Activated naive CD8-positive, alpha-beta T cell (primary cell): Measurements from ENCODE around the gene RBKS.
"Not testable (repeated sequence)": the region's sequence is repeated elsewhere in the genome, so short reads cannot be mapped to it uniquely, and the experiment has no call there.

ENCODE experiments used
- H3K27ac Mint-ChIP-seq: one replicate; pipeline ENCODE4 v1.8.0; 2021; ENCODE audit warnings: mixed read lengths
- H3K27me3 Mint-ChIP-seq: one replicate; pipeline ENCODE4 v1.8.0; 2021; ENCODE audit warnings: mixed read lengths
- H3K36me3 Mint-ChIP-seq: one replicate; pipeline ENCODE4 v1.8.0; 2021; ENCODE audit warnings: mixed read lengths
- H3K4me1 Mint-ChIP-seq: one replicate; pipeline ENCODE4 v1.8.0; 2021; ENCODE audit warnings: low read depth, mixed read lengths
- H3K4me3 Mint-ChIP-seq: one replicate; pipeline ENCODE4 v1.8.0; 2021; ENCODE audit warnings: mild to moderate bottlenecking, mixed read lengths
- H3K9me3 Mint-ChIP-seq: one replicate; pipeline ENCODE4 v1.8.0; 2021; ENCODE audit warnings: low read depth, mixed read lengths

RBKS gene

GRCh38 chr2:27870724-27871123 is 19.5 kb downstream of the RBKS start:
- Mint-ChIP-seq H3K9me3 (no peaks in the 10 kb centered on the region), H3K4me3 (no peak overlapping the region), H3K27me3 (peaks cover 2% of the 10 kb centered on the region), H3K27ac (no peak overlapping the region), H3K36me3 (peaks cover 17% of the 10 kb centered on the region), H3K4me1 (no peaks in the 10 kb centered on the region)

DNA sequence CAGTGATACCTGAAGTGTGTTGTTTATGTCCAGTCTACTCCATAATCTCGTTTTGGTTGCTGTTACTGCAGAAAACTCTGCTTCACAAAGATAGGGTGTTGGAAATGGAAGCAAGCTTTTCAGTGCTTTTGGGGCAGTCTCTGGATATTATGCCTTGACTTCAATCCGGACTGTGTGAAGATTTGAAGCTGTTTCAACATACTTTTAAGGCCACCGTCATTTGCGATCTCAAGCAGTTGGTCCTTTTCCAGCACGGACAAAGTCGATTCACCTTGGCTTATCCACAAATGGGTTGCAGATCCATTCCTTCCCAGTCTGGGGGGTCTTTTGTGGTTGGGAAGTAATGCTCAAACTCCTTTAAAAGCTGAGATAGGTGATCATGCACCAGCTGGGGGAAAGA is 20.4 kb downstream of the RBKS start:
- no peaks in the 10 kb centered on the region for H3K9me3 Mint-ChIP-seq
- H3K4me3 Mint-ChIP-seq, result no peak overlapping the region
- H3K36me3 Mint-ChIP-seq, result peaks cover 16% of the 10 kb centered on the region
- no peak overlapping the region for H3K27ac Mint-ChIP-seq
- H3K27me3 Mint-ChIP-seq, result peaks cover 2% of the 10 kb centered on the region
- H3K4me1 Mint-ChIP-seq, result no peaks in the 10 kb centered on the region

DNA sequence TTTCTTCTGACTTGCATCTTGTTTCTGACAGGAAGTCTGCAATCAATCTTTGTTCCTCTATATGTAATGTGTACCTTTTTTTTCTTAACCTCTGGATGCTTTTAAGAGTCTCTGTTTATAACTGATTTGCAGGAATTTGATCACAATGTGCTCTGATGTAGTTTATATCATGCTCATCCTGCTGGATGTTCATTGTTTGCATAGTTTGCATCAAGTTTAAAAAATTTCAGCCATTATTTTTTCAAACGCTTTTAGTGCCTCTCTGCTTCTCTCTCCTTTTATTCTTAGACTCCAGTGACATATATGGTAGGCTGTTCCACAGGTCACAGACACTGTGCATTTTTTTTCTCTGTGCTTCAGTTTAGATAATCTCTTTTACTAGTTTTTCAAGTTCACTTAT is 23.9 kb downstream of the RBKS start:
- no peaks in the 10 kb centered on the region for H3K9me3 Mint-ChIP-seq
- H3K4me1 Mint-ChIP-seq, result no peaks in the 10 kb centered on the region
- peaks cover 2% of the 10 kb centered on the region for H3K27me3 Mint-ChIP-seq
- no peak overlapping the region for H3K4me3 Mint-ChIP-seq
- peaks cover 13% of the 10 kb centered on the region for H3K36me3 Mint-ChIP-seq
- no peak overlapping the region for H3K27ac Mint-ChIP-seq

- H3K36me3 Mint-ChIP-seq, H3K9me3 Mint-ChIP-seq, H3K27me3 Mint-ChIP-seq, H3K4me3 Mint-ChIP-seq, H3K27ac Mint-ChIP-seq, H3K4me1 Mint-ChIP-seq: not testable (repeated sequence)
Observed at GRCh38 chr2:27863955-27864354, 26.2 kb downstream of the RBKS start.

- Mint-ChIP-seq H3K4me1 (peaks cover 1% of the 10 kb centered on the region), H3K36me3 (peaks cover 4% of the 10 kb centered on the region), H3K4me3 (no peak overlapping the region), H3K27ac (no peak overlapping the region), H3K27me3 (peaks cover 2% of the 10 kb centered on the region), H3K9me3 (no peaks in the 10 kb centered on the region)
Observed at GRCh38 chr2:27863146-27863545, 27.0 kb downstream of the RBKS start.

DNA sequence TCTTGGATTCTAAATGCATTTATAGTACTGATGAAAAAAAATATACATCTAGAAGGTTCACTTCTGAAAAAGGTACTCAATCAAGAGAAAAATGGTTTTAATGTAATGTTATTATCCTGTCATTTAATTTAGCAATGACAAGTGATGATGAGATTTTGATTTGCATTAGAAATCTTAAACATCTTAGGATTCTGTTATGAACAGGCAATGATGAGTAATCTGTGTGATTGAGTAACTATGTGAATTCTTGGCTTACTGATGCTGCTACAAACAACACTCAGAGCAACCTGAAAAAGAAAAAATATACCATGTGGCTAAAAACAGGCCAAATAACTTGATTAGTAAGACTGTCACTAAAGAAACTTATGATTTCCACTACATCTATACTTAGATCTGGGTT is 30.1 kb downstream of the RBKS start:
- Mint-ChIP-seq H3K36me3 (peaks cover 2% of the 10 kb centered on the region), H3K4me3 (no peak overlapping the region), H3K27ac (no peak overlapping the region), H3K9me3 (no peaks in the 10 kb centered on the region), H3K27me3 (no peaks in the 10 kb centered on the region), H3K4me1 (peaks cover 4% of the 10 kb centered on the region)

DNA sequence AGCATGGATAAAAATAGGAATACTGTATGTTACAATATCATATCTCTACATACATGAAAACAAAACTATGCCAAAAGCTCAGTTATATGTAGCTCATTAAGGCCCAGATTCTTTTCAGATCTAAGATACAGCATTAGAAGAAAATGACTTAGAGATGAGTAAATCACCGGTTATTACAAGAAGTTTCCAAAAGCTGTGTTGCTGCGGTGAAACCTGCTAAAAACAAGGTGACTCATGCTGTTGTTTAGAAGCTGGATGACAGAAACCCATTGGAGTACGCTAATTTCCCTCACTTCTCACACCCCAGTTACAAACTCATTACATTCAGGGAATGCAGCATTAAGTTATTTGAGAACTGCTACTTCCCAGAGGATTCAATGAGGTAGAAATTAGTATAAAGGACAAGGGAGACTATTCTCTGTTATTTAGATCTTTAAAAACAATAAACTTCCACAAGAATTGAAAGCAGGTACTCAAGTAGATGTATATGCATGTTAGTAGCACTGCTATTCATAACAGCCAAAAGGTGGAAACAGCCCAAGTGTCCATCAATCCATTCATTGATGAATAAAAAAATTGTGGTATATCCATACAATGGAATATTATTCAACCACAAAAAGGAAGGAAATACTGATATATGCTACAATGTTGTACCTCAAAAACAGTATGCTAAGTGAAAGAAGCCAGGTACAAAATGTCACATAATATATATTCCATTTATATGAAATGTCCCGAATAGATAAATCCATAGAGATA is 32.6 kb downstream of the RBKS start:
- H3K9me3 Mint-ChIP-seq, result no peaks in the 10 kb centered on the region
- no peaks in the 10 kb centered on the region for H3K27me3 Mint-ChIP-seq
- H3K4me1 Mint-ChIP-seq, result peaks cover 4% of the 10 kb centered on the region
- H3K36me3 Mint-ChIP-seq, result peaks cover 4% of the 10 kb centered on the region
- H3K4me3 Mint-ChIP-seq, result no peak overlapping the region
- H3K27ac Mint-ChIP-seq, result no peak overlapping the region

DNA sequence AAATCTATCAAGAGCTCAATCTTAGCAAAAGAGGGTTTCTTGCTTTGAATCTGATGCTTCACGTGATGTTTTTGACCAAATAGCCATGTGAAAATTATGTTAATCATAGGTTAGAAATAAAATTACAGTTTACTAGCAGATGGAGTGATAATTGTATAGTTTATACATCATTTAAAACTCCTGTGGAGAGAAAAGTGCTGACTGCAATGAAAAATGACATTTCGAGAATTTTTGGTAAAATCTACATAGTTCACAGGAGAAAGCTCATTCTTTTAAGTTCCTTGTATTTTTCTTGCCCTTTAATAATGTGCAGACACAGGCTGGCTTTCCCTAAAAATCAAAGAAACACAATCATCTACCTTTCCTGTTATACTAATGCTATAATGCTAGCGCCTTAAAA is 33.2 kb downstream of the RBKS start:
- H3K36me3 Mint-ChIP-seq, result peaks cover 4% of the 10 kb centered on the region
- H3K27ac Mint-ChIP-seq, result no peak overlapping the region
- no peaks in the 10 kb centered on the region for H3K27me3 Mint-ChIP-seq
- peaks cover 4% of the 10 kb centered on the region for H3K4me1 Mint-ChIP-seq
- H3K9me3 Mint-ChIP-seq, result no peaks in the 10 kb centered on the region
- no peak overlapping the region for H3K4me3 Mint-ChIP-seq

DNA sequence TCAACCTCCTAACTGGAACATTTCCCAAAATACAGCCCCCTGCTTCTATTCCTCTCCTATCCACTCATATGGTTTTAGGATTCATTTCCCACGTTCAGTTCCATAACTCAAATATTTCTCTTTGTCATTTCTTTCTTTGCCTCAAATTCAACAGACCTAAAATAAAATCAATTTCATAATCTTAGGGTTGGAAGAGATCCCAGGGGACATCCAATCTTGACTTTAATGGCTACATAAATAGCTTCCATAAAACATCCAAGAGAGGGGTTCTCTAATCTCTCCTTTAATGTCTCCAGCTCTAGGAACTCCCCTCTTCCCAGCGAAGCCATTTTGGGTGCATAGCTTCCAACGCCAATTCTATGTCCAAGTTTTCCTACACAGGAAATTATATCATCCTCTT is 33.8 kb downstream of the RBKS start:
- no peak overlapping the region for H3K4me3 Mint-ChIP-seq
- no peaks in the 10 kb centered on the region for H3K9me3 Mint-ChIP-seq
- peaks cover 4% of the 10 kb centered on the region for H3K36me3 Mint-ChIP-seq
- no peak overlapping the region for H3K27ac Mint-ChIP-seq
- H3K27me3 Mint-ChIP-seq, result no peaks in the 10 kb centered on the region
- H3K4me1 Mint-ChIP-seq, result peaks cover 4% of the 10 kb centered on the region

- Mint-ChIP-seq H3K4me3 (no peak overlapping the region), H3K36me3 (peaks cover 6% of the 10 kb centered on the region), H3K9me3 (no peaks in the 10 kb centered on the region), H3K27me3 (no peaks in the 10 kb centered on the region), H3K4me1 (peaks cover 4% of the 10 kb centered on the region), H3K27ac (no peak overlapping the region)
Observed at GRCh38 chr2:27855476-27855875, 34.7 kb downstream of the RBKS start.

DNA sequence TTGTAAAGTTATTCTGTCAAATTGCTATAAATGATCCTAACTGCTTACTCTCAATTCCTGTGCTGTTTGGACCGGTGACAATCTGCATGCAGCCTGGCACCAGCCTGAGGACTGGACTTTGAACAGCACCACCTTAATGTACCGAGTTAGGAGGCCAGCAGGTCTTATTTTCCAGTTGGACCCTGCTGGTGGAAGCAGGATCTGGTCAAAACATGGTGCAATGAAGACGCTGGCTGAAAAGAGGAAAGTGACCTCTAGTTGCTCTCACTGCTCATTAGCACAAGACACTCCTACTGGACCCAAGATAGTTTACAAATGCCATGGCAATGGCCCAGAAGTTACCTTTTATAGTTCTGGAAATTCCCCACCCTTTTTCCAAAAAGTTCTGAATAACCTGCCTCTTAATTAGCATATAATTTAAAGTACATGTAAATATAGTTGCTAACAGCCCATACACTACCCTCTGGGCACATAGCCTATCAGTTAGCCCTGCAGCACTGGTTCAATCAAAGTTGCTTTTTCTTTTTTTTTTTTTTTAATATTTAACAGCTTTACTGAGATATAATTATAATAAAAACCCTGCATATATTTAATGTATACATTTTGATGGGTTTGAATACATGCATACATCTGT is 35.8 kb downstream of the RBKS start:
- H3K9me3 Mint-ChIP-seq, result no peaks in the 10 kb centered on the region
- peaks cover 3% of the 10 kb centered on the region for H3K4me1 Mint-ChIP-seq
- H3K27me3 Mint-ChIP-seq, result no peaks in the 10 kb centered on the region
- peaks cover 6% of the 10 kb centered on the region for H3K36me3 Mint-ChIP-seq
- no peak overlapping the region for H3K27ac Mint-ChIP-seq
- no peak overlapping the region for H3K4me3 Mint-ChIP-seq

DNA sequence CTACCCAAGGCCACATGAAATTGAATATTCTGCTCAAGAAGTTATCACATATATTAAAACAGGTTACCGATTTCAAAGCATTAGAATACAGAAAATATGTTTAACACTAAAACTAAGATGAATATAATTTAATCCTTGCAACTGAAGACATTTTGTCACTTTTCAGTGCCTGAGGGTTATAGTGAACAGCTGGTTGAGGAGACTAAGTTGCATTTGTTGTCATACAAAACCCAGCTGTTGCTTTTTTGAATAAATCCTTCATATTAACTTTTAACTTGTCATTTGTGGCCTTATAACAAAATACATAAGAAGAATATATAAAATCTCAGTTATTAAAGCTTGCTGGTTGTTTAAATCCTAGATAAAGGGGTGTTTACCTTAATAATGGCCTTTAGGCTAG is 37.5 kb downstream of the RBKS start:
- Mint-ChIP-seq H3K9me3 (no peaks in the 10 kb centered on the region), H3K27ac (no peak overlapping the region), H3K36me3 (peaks cover 9% of the 10 kb centered on the region), H3K4me3 (no peak overlapping the region), H3K4me1 (peaks cover 3% of the 10 kb centered on the region), H3K27me3 (no peaks in the 10 kb centered on the region)

- Mint-ChIP-seq H3K9me3 (no peaks in the 10 kb centered on the region), H3K36me3 (peaks cover 11% of the 10 kb centered on the region), H3K27me3 (no peaks in the 10 kb centered on the region), H3K4me3 (no peak overlapping the region), H3K27ac (no peak overlapping the region), H3K4me1 (no peaks in the 10 kb centered on the region)
Observed at GRCh38 chr2:27849558-27850205, 40.5 kb downstream of the RBKS start.

DNA sequence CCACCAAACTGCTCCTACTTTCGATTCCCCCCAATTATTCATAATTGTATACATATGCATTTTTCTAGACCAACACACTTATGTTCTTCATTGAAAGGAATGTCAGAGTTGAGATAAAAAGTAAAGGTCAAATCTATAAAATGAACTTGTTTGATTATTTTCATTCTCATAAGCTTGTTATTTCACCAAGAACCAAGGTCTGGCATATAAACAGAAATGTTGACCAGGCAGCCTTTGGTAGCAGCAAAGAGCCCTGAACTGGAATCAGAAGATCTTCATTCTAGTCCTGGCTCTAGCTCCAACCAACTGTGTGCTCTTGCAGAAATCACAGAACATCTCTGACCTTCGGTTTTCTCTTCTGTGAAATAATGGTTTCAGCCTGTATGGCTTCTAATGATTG is 42.9 kb downstream of the RBKS start:
- H3K27me3 Mint-ChIP-seq, result no peaks in the 10 kb centered on the region

GRCh38 chr2:27844821-27845255 is 45.3 kb downstream of the RBKS start:
- Mint-ChIP-seq H3K27me3 (no peaks in the 10 kb centered on the region), H3K9me3 (no peaks in the 10 kb centered on the region), H3K36me3 (peaks cover 11% of the 10 kb centered on the region), H3K4me3 (no peak overlapping the region), H3K4me1 (no peaks in the 10 kb centered on the region), H3K27ac (no peak overlapping the region)

More for the DNA sequence above, 42.9 kb downstream of the RBKS start:
- no peak overlapping the region for H3K27ac Mint-ChIP-seq
- H3K4me1 Mint-ChIP-seq, result no peaks in the 10 kb centered on the region
- peaks cover 9% of the 10 kb centered on the region for H3K36me3 Mint-ChIP-seq
- no peak overlapping the region for H3K4me3 Mint-ChIP-seq
- no peaks in the 10 kb centered on the region for H3K9me3 Mint-ChIP-seq
